Endothelial cell of umbilical vein (primary cell): ENCODE data around the gene EAF1. TPM values are rescaled to one million over a fixed set of nuclear protein-coding genes. Genes with fewer than 3 reads are reported as not detected.

ENCODE experiments used
- BruUV-seq: library from RNA; stranded (reverse); fragments of 400-500 nt; replicated peaks from 2 replicates; lab custom pipeline; 2021; lab: Mats Ljungman, UMichigan
- CTCF ChIA-PET: fragments of 300-600, 350-600 bp; sonication (Branson Sonifier 250); formaldehyde crosslinking; loops from one replicate; lab custom pipeline; 2021; ENCODE audit warnings: antibody characterized with exemption, inconsistent platforms; lab: Charles Lee
- POLR2A ChIA-PET: fragments of 300-600, 350-600 bp; sonication (Branson Sonifier 250); formaldehyde crosslinking; loops from one replicate; lab custom pipeline; 2021; ENCODE audit warnings: antibody characterized with exemption, inconsistent platforms; lab: Charles Lee
- DNase-seq: peaks from one replicate; pipeline ENCODE4 v3.0.0-alpha.2; 2011; ENCODE audit warnings: low read depth, low spot score
- FAIRE-seq: peaks from 2 replicates; lab custom pipeline; 2011; peaks lifted over from hg19 to GRCh38; lab: Jason Lieb, UNC
- H2AFZ ChIP-seq: 2 replicates; pipeline ENCODE4 v1.6.0; 2012; ENCODE audit warnings: low read depth, low read length, control low read depth, inconsistent platforms
- H3K27ac ChIP-seq: 2 replicates; pipeline ENCODE4 v1.5.1; 2011; ENCODE audit warnings: low read depth, mild to moderate bottlenecking, control low read depth, low read length, moderate library complexity; ENCODE audit not compliant: insufficient read depth
- H3K27me3 ChIP-seq, 2 experiments: 2 replicates each; pipeline versions ENCODE4 v1.6.0 to v1.6.1; 2011; ENCODE audit warnings: low read length in 2 of 2, mixed read lengths in 1 of 2; ENCODE audit not compliant: control insufficient read depth in 2 of 2, insufficient read depth in 2 of 2
- H3K36me3 ChIP-seq, 2 experiments: 2 replicates in 1 of 2; 3 replicates in 1 of 2; pipeline ENCODE4 v1.5.1; 2011; ENCODE audit warnings: low read length in 2 of 2, mild to moderate bottlenecking in 1 of 2, moderate library complexity in 1 of 2; ENCODE audit not compliant: control insufficient read depth in 2 of 2, insufficient read depth in 2 of 2; ENCODE audit errors: extremely low read depth in 1 of 2
- H3K4me1 ChIP-seq: 3 replicates; pipeline ENCODE4 v1.5.1; 2011; ENCODE audit warnings: mild to moderate bottlenecking, low read length; ENCODE audit not compliant: control insufficient read depth, insufficient read depth; ENCODE audit errors: extremely low read depth
- H3K4me2 ChIP-seq: 2 replicates; pipeline ENCODE4 v1.6.1; 2011; ENCODE audit warnings: low read length, control low read depth, mixed read lengths; ENCODE audit not compliant: insufficient read depth
- H3K4me3 ChIP-seq, 3 experiments: fragments of 200-600 bp in 1 of 3; sonication (generic), shearing (Covaris generic) in 1 of 3; replicated peaks in 1 of 3; 2 replicates each; pipeline ENCODE4 v1.5.1; 2011 to 2016; ENCODE audit warnings: control low read depth in 3 of 3, low read length in 3 of 3, mild to moderate bottlenecking in 2 of 3, inconsistent platforms in 1 of 3, low read depth in 1 of 3, moderate library complexity in 1 of 3; ENCODE audit not compliant: insufficient read depth in 1 of 3
- H3K79me2 ChIP-seq: 2 replicates; pipeline ENCODE4 v1.6.0; 2012; ENCODE audit warnings: low read length, inconsistent platforms; ENCODE audit not compliant: control insufficient read depth, insufficient read depth
- H3K9ac ChIP-seq: replicated peaks from 2 replicates; pipeline ENCODE3; 2011; ENCODE audit warnings: low read length, control low read depth; ENCODE audit not compliant: insufficient read depth; ENCODE audit errors: extremely low read depth
- H3K9me1 ChIP-seq: replicated peaks from 3 replicates; pipeline ENCODE4 v1.6.0; 2011; ENCODE audit warnings: mild to moderate bottlenecking, low read length; ENCODE audit not compliant: control insufficient read depth, insufficient read depth; ENCODE audit errors: extremely low read depth
- H3K9me3 ChIP-seq: replicated peaks from 2 replicates; pipeline ENCODE4 v1.5.1; 2012; ENCODE audit warnings: low read length, inconsistent platforms; ENCODE audit not compliant: control insufficient read depth, insufficient read depth
- H4K20me1 ChIP-seq: replicated peaks from 2 replicates; pipeline ENCODE3; 2011; ENCODE audit warnings: mild to moderate bottlenecking, low read length; ENCODE audit not compliant: control insufficient read depth, insufficient read depth; ENCODE audit errors: extremely low read depth
- EZH2 ChIP-seq: IDR thresholded peaks from 2 replicates; pipeline ENCODE4 v1.6.1; 2012; ENCODE audit warnings: borderline replicate concordance, low read depth, mild to moderate bottlenecking, moderate library complexity, low read length, inconsistent platforms; ENCODE audit not compliant: severe bottlenecking
- FOS ChIP-seq: IDR thresholded peaks from 2 replicates; pipeline ENCODE4 v1.6.1; 2011; ENCODE audit warnings: mild to moderate bottlenecking, low read length, moderate library complexity, borderline replicate concordance; ENCODE audit not compliant: insufficient read depth
- GATA2 ChIP-seq: IDR thresholded peaks from 2 replicates; pipeline ENCODE4 v1.7.0; 2011; ENCODE audit warnings: low read depth, mild to moderate bottlenecking, moderate library complexity, mixed read lengths, low read length; ENCODE audit not compliant: insufficient read length, insufficient read depth
- JUN ChIP-seq: IDR thresholded peaks from 2 replicates; pipeline ENCODE4 v1.6.1; 2011; ENCODE audit warnings: borderline replicate concordance, low read depth; ENCODE audit not compliant: insufficient read length, insufficient read depth
- MYC ChIP-seq: IDR thresholded peaks from one replicate; pipeline ENCODE4 v1.6.1; 2011; ENCODE audit warnings: mild to moderate bottlenecking, low read depth, low read length
- POLR2A ChIP-seq: IDR thresholded peaks from 2 replicates; pipeline ENCODE4 v1.6.1; 2012; ENCODE audit warnings: low read depth, mild to moderate bottlenecking, control low read depth, low read length
- POLR2AphosphoS5 ChIP-seq: IDR thresholded peaks from 2 replicates; pipeline ENCODE4 v1.6.1; 2012; ENCODE audit warnings: low read depth, mild to moderate bottlenecking, control low read depth, low read length, moderate library complexity; ENCODE audit not compliant: insufficient read depth
- dilution Hi-C: fragments of 300-500 bp; cut with MboI; formaldehyde crosslinking; loops from one replicate; pipeline ENCODE4 v1.15.0; 2019; ENCODE audit warnings: low sequenced_read_pairs; ENCODE audit not compliant: extremely low pct_ligation_motif_present
- intact Hi-C: fragments of 100-400 bp; cut with micrococcal nuclease; formaldehyde crosslinking; loops from one replicate; pipeline ENCODE4 v1.10.0; 2022
- polyA plus RNA-seq, 4 experiments: library from polyadenylated mRNA; depleted of rRNA in 3 of 4; stranded (reverse) in 3 of 4; unstranded in 1 of 4; fragments of >200 nt; gene quantifications; 2 replicates each; pipeline versions ENCODE4 v1.2.1 to v1.2.3, GENCODE V29; 2011 to 2012; ENCODE audit warnings: missing spikeins in 1 of 4
- total RNA-seq: library from RNA; stranded (reverse); gene quantifications from 2 replicates; pipeline ENCODE4 v1.2.3, GENCODE V29; 2021
- TF ChIP-seq, protein P1 (sequence below): IDR thresholded peaks from 2 replicates; pipeline ENCODE4 v1.6.1; 2011; ENCODE audit not compliant: insufficient read depth, insufficient read length
- TF ChIP-seq, protein P2 (sequence below), 2 donors: IDR thresholded peaks; 1 replicate in 1 of 2; 2 replicates in 1 of 2; pipeline ENCODE4 v1.5.1; 2011; ENCODE audit warnings: low read length in 2 of 2, mild to moderate bottlenecking in 2 of 2, moderate library complexity in 2 of 2, control low read depth in 1 of 2, inconsistent platforms in 1 of 2, low read depth in 1 of 2; ENCODE audit not compliant: insufficient read depth in 1 of 2; ENCODE audit errors: extremely low read depth in 1 of 2

The EAF1 gene
- total and polyA plus RNA-seq, 2 donors (not counting 3 experiments of a cell fraction or from before 2014, with no cell fraction given): 8.7 to 18.2 TPM

DNA sequence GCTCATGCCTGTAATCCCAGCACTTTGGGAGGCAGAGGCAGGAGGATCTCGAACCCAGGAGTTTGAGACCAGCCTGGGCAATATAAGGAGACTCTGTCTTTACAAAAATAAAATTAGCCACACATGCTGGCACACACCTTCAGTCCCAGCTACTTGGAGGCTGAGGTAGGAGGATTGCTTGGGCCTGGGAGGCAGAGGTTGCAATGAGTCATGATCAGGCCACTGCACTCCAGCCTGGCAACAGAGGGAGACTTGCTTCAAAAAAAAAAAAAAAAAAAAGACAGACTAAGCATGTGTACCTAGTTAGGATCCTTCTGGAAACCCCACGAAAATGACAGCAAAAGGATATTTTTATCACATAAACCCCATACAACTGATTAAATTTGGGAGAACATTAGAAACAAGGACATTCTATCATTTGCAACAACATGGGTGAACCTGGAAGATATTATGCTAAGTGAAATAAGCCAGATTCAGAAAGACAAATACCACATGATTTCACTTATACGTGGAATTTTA lies 44.9 kb upstream of the EAF1 start:
- no peak for FAIRE-seq
- intact Hi-C loops: no loop called here
- H3K27me3 ChIP-seq: no peaks in the 10 kb centered on the region
- ChIA-PET CTCF (no interaction called here), POLR2A (no interaction called here)
- no peaks in the 10 kb centered on the region for H4K20me1 ChIP-seq
- H3K9me1 ChIP-seq: no peaks in the 10 kb centered on the region
- no peak overlapping the region for H3K9ac ChIP-seq
- BruUV-seq: no TSS peak
- H2AFZ ChIP-seq: no peak overlapping the region
- H3K79me2 ChIP-seq: no peaks in the 10 kb centered on the region
- no peak overlapping the region for H3K27ac ChIP-seq
- H3K4me1 ChIP-seq: peaks cover 13% of the 10 kb centered on the region
- H3K4me3 ChIP-seq: no peak overlapping the region
- H3K9me3 ChIP-seq: no peaks in the 10 kb centered on the region
- dilution Hi-C loops: no loop called here
- H3K36me3 ChIP-seq: no peaks in the 10 kb centered on the region
- H3K4me2 ChIP-seq: no peak overlapping the region
- DNase-seq: no peak
- TF ChIP-seq FOS (no peak), GATA2 (no peak), MYC (no peak), POLR2A (no peak), JUN (no peak), POLR2AphosphoS5 (no peak), EZH2 (no peak)
- TF ChIP-seq, protein P1, sequence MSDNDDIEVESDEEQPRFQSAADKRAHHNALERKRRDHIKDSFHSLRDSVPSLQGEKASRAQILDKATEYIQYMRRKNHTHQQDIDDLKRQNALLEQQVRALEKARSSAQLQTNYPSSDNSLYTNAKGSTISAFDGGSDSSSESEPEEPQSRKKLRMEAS: no peak
- TF ChIP-seq, protein P2, sequence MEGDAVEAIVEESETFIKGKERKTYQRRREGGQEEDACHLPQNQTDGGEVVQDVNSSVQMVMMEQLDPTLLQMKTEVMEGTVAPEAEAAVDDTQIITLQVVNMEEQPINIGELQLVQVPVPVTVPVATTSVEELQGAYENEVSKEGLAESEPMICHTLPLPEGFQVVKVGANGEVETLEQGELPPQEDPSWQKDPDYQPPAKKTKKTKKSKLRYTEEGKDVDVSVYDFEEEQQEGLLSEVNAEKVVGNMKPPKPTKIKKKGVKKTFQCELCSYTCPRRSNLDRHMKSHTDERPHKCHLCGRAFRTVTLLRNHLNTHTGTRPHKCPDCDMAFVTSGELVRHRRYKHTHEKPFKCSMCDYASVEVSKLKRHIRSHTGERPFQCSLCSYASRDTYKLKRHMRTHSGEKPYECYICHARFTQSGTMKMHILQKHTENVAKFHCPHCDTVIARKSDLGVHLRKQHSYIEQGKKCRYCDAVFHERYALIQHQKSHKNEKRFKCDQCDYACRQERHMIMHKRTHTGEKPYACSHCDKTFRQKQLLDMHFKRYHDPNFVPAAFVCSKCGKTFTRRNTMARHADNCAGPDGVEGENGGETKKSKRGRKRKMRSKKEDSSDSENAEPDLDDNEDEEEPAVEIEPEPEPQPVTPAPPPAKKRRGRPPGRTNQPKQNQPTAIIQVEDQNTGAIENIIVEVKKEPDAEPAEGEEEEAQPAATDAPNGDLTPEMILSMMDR (IDR thresholded peaks at IDR 0.05; ENCODE audit: extremely low read depth in 1 of 2, insufficient read depth in 1 of 2, low read depth in 1 of 2, low read length in 2 of 2): no peak
